Activated CD8-positive, alpha-beta memory T cell treated with anti-CD3 and anti-CD28 coated beads, Interleukin-2, amount 50 U/mL, for 24 hours (primary cell): ENCODE data around the gene TRMU.
"Not testable (repeated sequence)": the region's sequence is repeated elsewhere in the genome, so short reads cannot be mapped to it uniquely, and the experiment has no call there.

Source experiments
- DNase-seq: peaks from one replicate; pipeline ENCODE4 v3.0.0-alpha.2; 2020; ENCODE audit errors: extremely low read depth

The TRMU gene

GRCh38 chr22:46300491-46300890 lies 35.0 kb upstream of the TRMU start:
- no peak for DNase-seq

- DNase-seq, result no peak
Observed at GRCh38 chr22:46303347-46303965, 32.1 kb upstream of the TRMU start.

GRCh38 chr22:46308283-46308988 lies 27.1 kb upstream of the TRMU start:
- no peak for DNase-seq

- DNase-seq, result no peak
Observed at GRCh38 chr22:46309526-46310085, 25.9 kb upstream of the TRMU start.

GRCh38 chr22:46312056-46312455 lies 23.5 kb upstream of the TRMU start:
- no peak for DNase-seq

GRCh38 chr22:46312848-46313247 lies 22.7 kb upstream of the TRMU start:
- DNase-seq, result not testable (repeated sequence)

GRCh38 chr22:46315976-46316375 lies 19.5 kb upstream of the TRMU start:
- no peak for DNase-seq

GRCh38 chr22:46317646-46318045 lies 17.9 kb upstream of the TRMU start:
- no peak for DNase-seq

GRCh38 chr22:46318576-46318975 lies 16.9 kb upstream of the TRMU start:
- DNase-seq, result no peak

GRCh38 chr22:46319319-46319718 lies 16.2 kb upstream of the TRMU start:
- no peak for DNase-seq

- no peak for DNase-seq
Observed at GRCh38 chr22:46320166-46320710, 15.3 kb upstream of the TRMU start.

- no peak for DNase-seq
Observed at GRCh38 chr22:46320716-46321386, 14.7 kb upstream of the TRMU start.

- DNase-seq, result no peak
Observed at GRCh38 chr22:46322711-46323110, 12.8 kb upstream of the TRMU start.

- DNase-seq, result no peak
Observed at GRCh38 chr22:46323162-46323561, 12.4 kb upstream of the TRMU start.

- no peak for DNase-seq
Observed at GRCh38 chr22:46326066-46326680, 9.3 kb upstream of the TRMU start.

- no peak for DNase-seq
Observed at GRCh38 chr22:46327691-46328465, 7.6 kb upstream of the TRMU start.

GRCh38 chr22:46328797-46329196 lies 6.7 kb upstream of the TRMU start:
- DNase-seq, result no peak

GRCh38 chr22:46329616-46330015 lies 5.9 kb upstream of the TRMU start:
- no peak for DNase-seq

- no peak for DNase-seq
Observed at GRCh38 chr22:46330426-46330825, 5.1 kb upstream of the TRMU start.

- DNase-seq, result no peak
Observed at GRCh38 chr22:46331496-46331895, 4.0 kb upstream of the TRMU start.
